Astrocyte of the spinal cord (primary cell): ENCODE measurements around the gene PIRT.
"Not testable (repeated sequence)": the region's sequence is repeated elsewhere in the genome, so short reads cannot be mapped to it uniquely, and the experiment has no call there.

Experiments
- DNase-seq: peaks from one replicate; pipeline ENCODE4 v3.0.0; 2011; ENCODE audit warnings: low read depth, low spot score
- H3K4me3 ChIP-seq: 2 replicates; pipeline ENCODE4 v1.5.1; 2011; ENCODE audit warnings: low read depth, mild to moderate bottlenecking, low read length, moderate library complexity
- in situ Hi-C: cut with HindIII; loops from 2 replicates; pipeline ENCODE4 v1.10.0; 2017; ENCODE audit warnings: low sequenced_read_pairs
- TF ChIP-seq, protein P1 (sequence below): IDR thresholded peaks from 2 replicates; pipeline ENCODE4 v1.5.1; 2012; ENCODE audit warnings: low read depth, mild to moderate bottlenecking, low read length, inconsistent platforms

The PIRT gene

DNA sequence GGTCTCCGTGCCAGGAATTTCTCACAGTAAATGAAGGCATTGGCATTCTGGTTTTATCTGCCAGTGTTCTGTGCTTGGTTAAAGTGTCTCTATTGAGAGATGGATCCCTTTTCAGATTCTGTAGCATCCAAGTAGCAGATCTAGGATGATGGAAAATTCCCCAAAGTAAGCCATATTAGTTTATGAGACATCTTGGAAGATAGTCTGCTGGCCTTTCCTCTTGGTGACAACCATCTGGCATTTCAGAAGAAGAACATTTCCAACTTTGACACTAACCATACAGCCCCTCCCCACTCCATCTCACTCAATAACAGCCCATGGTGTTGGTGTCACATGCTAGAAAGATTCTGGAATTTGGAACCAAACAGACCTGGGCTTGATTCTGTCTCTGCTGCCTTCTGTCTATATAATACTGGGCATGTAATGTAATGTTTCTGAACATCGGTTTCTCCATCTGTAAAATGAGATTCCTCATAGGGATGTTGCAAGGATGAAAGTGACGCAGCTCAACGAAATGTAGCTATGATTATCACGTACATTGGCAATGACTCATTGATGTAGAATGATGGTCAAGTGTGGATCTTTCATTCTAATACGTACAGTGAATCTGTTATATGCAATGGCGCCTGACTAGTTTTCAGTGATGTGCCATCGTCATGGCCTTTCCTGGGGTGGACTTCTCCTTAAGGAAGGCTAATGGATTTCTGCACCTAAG lies 32.6 kb upstream of the PIRT start:
- TF ChIP-seq, protein P1, sequence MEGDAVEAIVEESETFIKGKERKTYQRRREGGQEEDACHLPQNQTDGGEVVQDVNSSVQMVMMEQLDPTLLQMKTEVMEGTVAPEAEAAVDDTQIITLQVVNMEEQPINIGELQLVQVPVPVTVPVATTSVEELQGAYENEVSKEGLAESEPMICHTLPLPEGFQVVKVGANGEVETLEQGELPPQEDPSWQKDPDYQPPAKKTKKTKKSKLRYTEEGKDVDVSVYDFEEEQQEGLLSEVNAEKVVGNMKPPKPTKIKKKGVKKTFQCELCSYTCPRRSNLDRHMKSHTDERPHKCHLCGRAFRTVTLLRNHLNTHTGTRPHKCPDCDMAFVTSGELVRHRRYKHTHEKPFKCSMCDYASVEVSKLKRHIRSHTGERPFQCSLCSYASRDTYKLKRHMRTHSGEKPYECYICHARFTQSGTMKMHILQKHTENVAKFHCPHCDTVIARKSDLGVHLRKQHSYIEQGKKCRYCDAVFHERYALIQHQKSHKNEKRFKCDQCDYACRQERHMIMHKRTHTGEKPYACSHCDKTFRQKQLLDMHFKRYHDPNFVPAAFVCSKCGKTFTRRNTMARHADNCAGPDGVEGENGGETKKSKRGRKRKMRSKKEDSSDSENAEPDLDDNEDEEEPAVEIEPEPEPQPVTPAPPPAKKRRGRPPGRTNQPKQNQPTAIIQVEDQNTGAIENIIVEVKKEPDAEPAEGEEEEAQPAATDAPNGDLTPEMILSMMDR = no peak
- DNase-seq = no peak
- no peak overlapping the region for H3K4me3 ChIP-seq
- in situ Hi-C loops = no loop called here

GRCh38 chr17:10868744-10869143 lies 30.9 kb upstream of the PIRT start:
- in situ Hi-C loops = not testable (repeated sequence)

DNA sequence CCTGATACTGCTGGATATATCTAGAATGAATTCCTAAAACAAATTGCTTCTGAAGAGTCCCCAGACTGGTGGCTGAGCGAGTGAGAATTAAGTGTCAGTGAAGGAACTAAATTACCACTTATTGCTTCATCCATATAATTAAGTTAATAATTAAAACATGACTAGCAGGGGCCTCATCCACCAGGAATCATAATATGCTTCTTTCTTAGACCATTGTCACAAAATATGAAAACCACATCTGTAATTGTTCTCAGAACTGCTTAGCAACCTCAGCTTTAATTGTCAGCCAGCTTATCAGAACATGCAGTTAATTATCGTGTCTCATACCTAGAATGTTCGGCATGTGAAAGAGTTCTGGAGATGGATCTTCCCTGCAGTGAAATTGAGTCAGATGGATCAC lies 21.2 kb upstream of the PIRT start:
- no peak for DNase-seq
- in situ Hi-C loops = no loop called here
- no peak overlapping the region for H3K4me3 ChIP-seq
- TF ChIP-seq, protein P1 = no peak

More at GRCh38 chr17:10868744-10869143, 30.9 kb upstream of the PIRT start:
- H3K4me3 ChIP-seq, DNase-seq: not testable (repeated sequence)

DNA sequence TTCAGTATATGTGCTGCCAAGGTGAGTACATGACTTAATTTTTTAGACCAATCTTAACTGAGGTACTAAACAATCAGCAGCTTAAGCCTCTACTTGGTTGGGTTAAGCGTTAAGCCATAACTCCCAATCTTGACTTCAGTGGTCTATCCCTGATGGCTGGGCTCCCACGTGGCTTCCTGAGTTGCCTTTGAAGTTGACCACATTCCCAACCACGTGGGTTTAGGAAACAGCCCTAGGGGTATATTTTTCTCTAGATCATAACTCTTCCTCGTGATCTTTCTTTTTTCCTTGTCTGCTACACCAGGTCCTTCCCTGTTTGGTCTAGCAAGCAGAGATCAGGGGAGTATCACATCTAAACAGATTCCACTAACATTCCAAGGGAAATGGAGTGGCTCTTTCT lies 20.1 kb upstream of the PIRT start:
- no peak overlapping the region for H3K4me3 ChIP-seq
- in situ Hi-C loops = no loop called here
- DNase-seq = no peak
- TF ChIP-seq, protein P1 = no peak

GRCh38 chr17:10846636-10847035 lies 8.7 kb upstream of the PIRT start:
- in situ Hi-C loops, DNase-seq, H3K4me3 ChIP-seq: not testable (repeated sequence)

DNA sequence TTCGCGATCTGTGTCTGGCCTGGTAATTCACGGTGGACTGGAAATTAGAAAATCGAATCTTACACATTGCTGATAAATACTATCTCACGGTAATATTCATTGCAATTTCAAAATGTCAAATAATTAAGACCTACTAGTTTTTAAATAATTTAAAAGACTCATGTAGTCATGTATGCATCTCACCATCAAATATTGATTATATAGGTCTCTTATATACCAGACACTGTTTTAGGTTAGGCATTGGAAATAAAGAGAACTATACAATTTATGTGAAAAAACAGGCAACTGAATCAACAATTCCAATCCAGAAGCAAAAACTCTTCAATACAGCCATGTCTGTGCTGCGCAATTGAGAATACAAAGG lies 7.5 kb upstream of the PIRT start:
- in situ Hi-C loops = no loop called here
- peak overlapping the region; percentile 42 for H3K4me3 ChIP-seq
- TF ChIP-seq, protein P1 = no peak
- no peak for DNase-seq

- in situ Hi-C loops = no loop called here
- peak; percentile 46 for DNase-seq
- peak overlapping the region; percentile 42 for H3K4me3 ChIP-seq
- TF ChIP-seq, protein P1 = peak; percentile 93
These were observed 6.9 kb upstream of the PIRT start for GRCh38 chr17:10844621-10845387.
